CD14-positive monocyte (primary cell): ENCODE data around the gene HIVEP3. TPM values are rescaled to one million over a fixed set of nuclear protein-coding genes. Genes with fewer than 3 reads are reported as not detected.

Experiments used
- DNase-seq, 3 donors: peaks; one replicate each; pipeline ENCODE4 v3.0.0-alpha.2; 2011 to 2022
- H2AFZ ChIP-seq: 2 replicates; pipeline ENCODE4 v1.6.0; 2012; ENCODE audit warnings: mild to moderate bottlenecking, low read depth, low read length, inconsistent platforms; ENCODE audit not compliant: insufficient read depth, poor library complexity, severe bottlenecking
- H3K27ac ChIP-seq, 2 donors: 1 replicate in 1 of 2; 2 replicates in 1 of 2; pipeline ENCODE4 v1.5.1; 2012 to 2013; ENCODE audit warnings: low read length in 2 of 2, control low read depth in 1 of 2, inconsistent platforms in 1 of 2, low read depth in 1 of 2, mild to moderate bottlenecking in 1 of 2
- H3K27me3 ChIP-seq, 2 donors: one replicate each; pipeline versions ENCODE4 v1.6.0 to v1.6.1; 2011 to 2013; ENCODE audit warnings: low read length in 2 of 2; ENCODE audit not compliant: control insufficient read depth in 2 of 2, insufficient read depth in 2 of 2
- H3K36me3 ChIP-seq, 2 donors: replicated peaks in 1 of 2; 1 replicate in 1 of 2; 2 replicates in 1 of 2; pipeline versions ENCODE4 v1.5.1 to v1.6.1; 2012 to 2013; ENCODE audit warnings: low read length in 2 of 2, control low read depth in 1 of 2, inconsistent platforms in 1 of 2, mild to moderate bottlenecking in 1 of 2; ENCODE audit not compliant: insufficient read depth in 2 of 2, control insufficient read depth in 1 of 2
- H3K4me1 ChIP-seq, 2 donors: 1 replicate in 1 of 2; 2 replicates in 1 of 2; pipeline versions ENCODE4 v1.5.1 to v1.6.1; 2012 to 2013; ENCODE audit warnings: low read length in 2 of 2, control low read depth in 1 of 2, inconsistent platforms in 1 of 2, mild to moderate bottlenecking in 1 of 2, moderate library complexity in 1 of 2; ENCODE audit not compliant: insufficient read depth in 2 of 2, control insufficient read depth in 1 of 2
- H3K4me2 ChIP-seq: replicated peaks from 2 replicates; pipeline ENCODE3; 2012; ENCODE audit warnings: low read length, moderate library complexity, mild to moderate bottlenecking; ENCODE audit not compliant: poor library complexity, severe bottlenecking; ENCODE audit errors: extremely low read depth
- H3K4me3 ChIP-seq, 3 experiments: fragments of 200-600 bp in 1 of 3; sonication (generic) in 1 of 3; replicated peaks in 1 of 3; 1 replicate in 2 of 3; 2 replicates in 1 of 3; pipeline ENCODE4 v1.5.1; 2011 to 2013; ENCODE audit warnings: low read length in 3 of 3, mild to moderate bottlenecking in 3 of 3, control low read depth in 2 of 3, low read depth in 2 of 3, inconsistent platforms in 1 of 3, moderate library complexity in 1 of 3
- H3K79me2 ChIP-seq: 2 replicates; pipeline ENCODE4 v1.6.0; 2012; ENCODE audit warnings: mild to moderate bottlenecking, control low read depth, inconsistent platforms, low read length, moderate library complexity; ENCODE audit not compliant: insufficient read depth
- H3K9ac ChIP-seq: 2 replicates; pipeline ENCODE4 v1.6.0; 2017; ENCODE audit warnings: low read length, mild to moderate bottlenecking; ENCODE audit not compliant: insufficient read depth, poor library complexity, severe bottlenecking
- H3K9me3 ChIP-seq, 2 donors: replicated peaks in 1 of 2; 1 replicate in 1 of 2; 2 replicates in 1 of 2; pipeline versions ENCODE4 v1.5.1 to v1.6.1; 2012 to 2013; ENCODE audit warnings: low read length in 2 of 2, control low read depth in 1 of 2; ENCODE audit not compliant: control insufficient read depth in 1 of 2, insufficient read depth in 1 of 2
- H4K20me1 ChIP-seq: 2 replicates; pipeline ENCODE4 v1.6.0; 2012; ENCODE audit warnings: mild to moderate bottlenecking, low read length, control low read depth, moderate library complexity; ENCODE audit not compliant: insufficient read depth
- H3K27ac Mint-ChIP-seq, 7 donors: one replicate each; pipeline ENCODE4 v1.8.0; 2020; ENCODE audit warnings: mild to moderate bottlenecking in 7 of 7, mixed read lengths in 7 of 7, moderate library complexity in 6 of 7, inconsistent platforms in 2 of 7
- H3K27me3 Mint-ChIP-seq, 3 donors: one replicate each; pipeline ENCODE4 v1.8.0; 2021 to 2022; ENCODE audit warnings: low read depth in 3 of 3, mild to moderate bottlenecking in 3 of 3, mixed read lengths in 3 of 3, moderate library complexity in 3 of 3, inconsistent platforms in 1 of 3
- H3K36me3 Mint-ChIP-seq, 2 donors: one replicate each; pipeline ENCODE4 v1.8.0; 2020; ENCODE audit warnings: mixed read lengths in 2 of 2, inconsistent platforms in 1 of 2, mild to moderate bottlenecking in 1 of 2
- H3K4me1 Mint-ChIP-seq: one replicate; pipeline ENCODE4 v1.8.0; 2020; ENCODE audit warnings: mild to moderate bottlenecking, mixed read lengths
- H3K4me3 Mint-ChIP-seq, 2 donors: one replicate each; pipeline ENCODE4 v1.8.0; 2020; ENCODE audit warnings: mild to moderate bottlenecking in 2 of 2, mixed read lengths in 2 of 2, moderate library complexity in 1 of 2
- H3K9me3 Mint-ChIP-seq, 7 donors: one replicate each; pipeline ENCODE4 v1.8.0; 2020 to 2022; ENCODE audit warnings: mixed read lengths in 7 of 7, mild to moderate bottlenecking in 6 of 7, moderate library complexity in 6 of 7, inconsistent platforms in 2 of 7
- WGBS: methylation state at CpG from one replicate; pipeline ENCODE4 v1.1.5; 2013; ENCODE audit warnings: missing lambda C conversion rate; ENCODE audit not compliant: insufficient coverage; 5-methylcytosine and 5-hydroxymethylcytosine counted together
- intact Hi-C, 2 donors: fragments of 100-400 bp; cut with micrococcal nuclease; formaldehyde crosslinking; loops; one replicate each; pipeline versions ENCODE4 v1.15.0 to v1.15.1; 2023
- polyA plus RNA-seq, 3 donors: library from polyadenylated mRNA; depleted of rRNA in 1 of 3; unstranded in 2 of 3; stranded (reverse) in 1 of 3; fragments of 300-500 nt in 2 of 3; fragments of >200 nt in 1 of 3; fragmentation: Illumina TruSeq in 2 of 3; gene quantifications; 1 replicate in 2 of 3; 2 replicates in 1 of 3; pipeline ENCODE4 v1.2.3, GENCODE V29; 2012 to 2021
- TF ChIP-seq, protein P1 (sequence below): fragments of 200-600 bp; IDR thresholded peaks from one replicate; pipeline ENCODE4 v1.8.0; 2022; ENCODE audit warnings: antibody characterized with exemption, mild to moderate bottlenecking

HIVEP3 gene
- polyA plus RNA-seq, 3 donors = 1.2 to 3.7 (median 1.8) TPM

DNA sequence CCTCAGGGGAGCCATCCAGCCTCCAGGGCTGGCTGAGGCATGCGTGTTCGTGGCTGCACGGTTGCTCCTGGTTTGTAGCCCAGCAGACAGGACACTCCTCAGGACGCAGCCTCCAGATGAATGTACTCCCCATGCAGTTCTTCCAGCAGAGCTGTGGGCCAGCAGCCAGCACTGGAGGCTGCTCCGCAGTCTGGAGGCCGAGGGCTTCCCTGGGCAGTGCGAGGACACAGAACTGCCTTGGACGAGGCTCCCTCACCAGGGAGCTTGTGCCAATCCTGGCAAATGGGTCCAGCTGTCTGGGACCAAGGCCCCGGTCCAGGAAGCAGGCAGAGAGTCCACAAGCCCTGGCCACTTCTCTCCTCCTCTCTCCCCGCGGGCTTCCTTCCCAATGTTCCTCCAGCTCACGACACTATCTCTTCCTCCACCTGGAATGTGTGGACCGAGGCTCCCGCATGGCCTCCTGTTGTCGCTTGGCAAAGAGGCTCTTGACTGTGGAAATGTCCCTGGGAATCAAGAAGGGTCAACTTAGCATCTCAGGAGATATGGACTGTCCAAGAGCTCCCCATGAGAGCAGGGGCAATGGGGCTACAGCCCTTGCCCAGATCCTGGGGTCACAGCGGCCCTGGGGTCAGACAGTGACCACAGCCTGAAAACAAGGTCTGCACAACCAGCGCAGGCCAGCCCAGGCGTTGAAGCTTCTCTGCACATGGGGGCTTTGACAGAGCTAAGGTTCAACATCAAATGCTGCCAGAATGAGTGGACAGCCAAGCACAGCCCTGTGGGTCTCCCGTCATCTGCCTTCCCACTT, 439.5 kb downstream of the HIVEP3 start:
- Histone ChIP-seq H2AFZ (no peak overlapping the region), H3K27me3 (no peaks in the 10 kb centered on the region), H3K79me2 (no peaks in the 10 kb centered on the region), H3K9ac (no peak overlapping the region), H3K9me3 (no peaks in the 10 kb centered on the region), H4K20me1 (no peaks in the 10 kb centered on the region), H3K4me2 (no peak overlapping the region), H3K4me3 (no peak overlapping the region), H3K27ac (no peak overlapping the region), H3K4me1 (no peaks in the 10 kb centered on the region), H3K36me3 (no peaks in the 10 kb centered on the region)
- TF ChIP-seq, protein P1, sequence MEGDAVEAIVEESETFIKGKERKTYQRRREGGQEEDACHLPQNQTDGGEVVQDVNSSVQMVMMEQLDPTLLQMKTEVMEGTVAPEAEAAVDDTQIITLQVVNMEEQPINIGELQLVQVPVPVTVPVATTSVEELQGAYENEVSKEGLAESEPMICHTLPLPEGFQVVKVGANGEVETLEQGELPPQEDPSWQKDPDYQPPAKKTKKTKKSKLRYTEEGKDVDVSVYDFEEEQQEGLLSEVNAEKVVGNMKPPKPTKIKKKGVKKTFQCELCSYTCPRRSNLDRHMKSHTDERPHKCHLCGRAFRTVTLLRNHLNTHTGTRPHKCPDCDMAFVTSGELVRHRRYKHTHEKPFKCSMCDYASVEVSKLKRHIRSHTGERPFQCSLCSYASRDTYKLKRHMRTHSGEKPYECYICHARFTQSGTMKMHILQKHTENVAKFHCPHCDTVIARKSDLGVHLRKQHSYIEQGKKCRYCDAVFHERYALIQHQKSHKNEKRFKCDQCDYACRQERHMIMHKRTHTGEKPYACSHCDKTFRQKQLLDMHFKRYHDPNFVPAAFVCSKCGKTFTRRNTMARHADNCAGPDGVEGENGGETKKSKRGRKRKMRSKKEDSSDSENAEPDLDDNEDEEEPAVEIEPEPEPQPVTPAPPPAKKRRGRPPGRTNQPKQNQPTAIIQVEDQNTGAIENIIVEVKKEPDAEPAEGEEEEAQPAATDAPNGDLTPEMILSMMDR = no peak
- Mint-ChIP-seq H3K27ac (peak overlapping the region in 1 of 7 donors; percentile 50), H3K9me3 (no peaks in the 10 kb centered on the region), H3K27me3 (peaks cover 6 to 10% (median 6%) of the 10 kb centered on the region in 3 donors), H3K4me1 (no peaks in the 10 kb centered on the region), H3K36me3 (no peaks in the 10 kb centered on the region), H3K4me3 (no peak overlapping the region)
- intact Hi-C loops = no loop called here
- no peak for DNase-seq
- WGBS = 89% methylated on average over 16 of the region's 19 CpGs

DNA sequence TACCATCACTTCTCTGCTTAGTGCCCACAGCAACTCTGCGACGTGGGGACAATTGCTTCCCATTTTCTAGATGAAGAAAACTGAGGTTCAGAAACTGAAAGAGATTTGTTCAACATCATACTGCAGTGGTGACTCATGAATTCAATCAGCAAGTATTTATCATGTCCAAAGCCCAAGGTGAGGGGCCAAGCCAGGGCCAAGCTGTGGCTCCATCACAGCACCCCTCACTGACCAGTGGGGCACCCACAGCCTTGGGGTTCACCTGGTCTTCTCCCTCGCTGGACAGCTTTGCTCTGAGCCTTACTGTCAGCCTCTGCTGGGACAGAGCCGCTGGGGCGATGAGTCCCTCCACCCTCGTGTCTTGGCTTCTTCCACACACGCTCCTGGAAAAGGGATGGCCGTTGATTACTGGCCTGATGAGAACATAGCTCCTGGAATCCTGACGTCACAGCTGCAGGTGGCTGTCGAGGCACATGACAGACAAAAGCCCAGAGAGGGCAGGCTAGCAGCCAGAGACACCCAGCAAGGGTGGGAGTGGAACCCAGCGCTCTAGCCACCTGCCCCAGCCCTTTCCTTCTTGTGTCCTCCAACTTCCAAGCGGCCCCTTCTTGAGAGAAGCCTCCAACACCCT, 440.5 kb downstream of the HIVEP3 start:
- H3K4me3 Mint-ChIP-seq = no peak overlapping the region
- intact Hi-C loops = no loop called here
- no peak overlapping the region for H3K4me2 ChIP-seq
- H3K9ac ChIP-seq = no peak overlapping the region
- WGBS = 93% methylated on average over 9 of the region's 12 CpGs
- no peaks in the 10 kb centered on the region for H3K36me3 ChIP-seq
- H3K27ac Mint-ChIP-seq = peak overlapping the region in 1 of 7 donors; percentile 54
- H3K9me3 ChIP-seq = no peaks in the 10 kb centered on the region
- no peaks in the 10 kb centered on the region for H3K27me3 ChIP-seq
- no peak for DNase-seq
- H3K4me1 Mint-ChIP-seq = no peaks in the 10 kb centered on the region
- peaks cover 4 to 5% (median 5%) of the 10 kb centered on the region in 3 donors for H3K27me3 Mint-ChIP-seq
- no peak overlapping the region for H3K27ac ChIP-seq
- H4K20me1 ChIP-seq = no peaks in the 10 kb centered on the region
- no peaks in the 10 kb centered on the region for H3K4me1 ChIP-seq
- no peaks in the 10 kb centered on the region for H3K36me3 Mint-ChIP-seq
- no peaks in the 10 kb centered on the region for H3K9me3 Mint-ChIP-seq
- no peak overlapping the region for H3K4me3 ChIP-seq
- H3K79me2 ChIP-seq = no peaks in the 10 kb centered on the region
- H2AFZ ChIP-seq = no peak overlapping the region
- TF ChIP-seq, protein P1 = no peak
